GM21528 (cell line): Measurements from ENCODE around the gene LRP1B.

Experiments
- ATAC-seq: cut with Tn5 transposase; IDR thresholded peaks from one replicate; pipeline ENCODE4 v1.9.1; 2021; ENCODE audit warnings: mild to moderate bottlenecking, moderate library complexity; ENCODE audit not compliant: unreplicated experiment, low FRiP score

LRP1B gene

DNA sequence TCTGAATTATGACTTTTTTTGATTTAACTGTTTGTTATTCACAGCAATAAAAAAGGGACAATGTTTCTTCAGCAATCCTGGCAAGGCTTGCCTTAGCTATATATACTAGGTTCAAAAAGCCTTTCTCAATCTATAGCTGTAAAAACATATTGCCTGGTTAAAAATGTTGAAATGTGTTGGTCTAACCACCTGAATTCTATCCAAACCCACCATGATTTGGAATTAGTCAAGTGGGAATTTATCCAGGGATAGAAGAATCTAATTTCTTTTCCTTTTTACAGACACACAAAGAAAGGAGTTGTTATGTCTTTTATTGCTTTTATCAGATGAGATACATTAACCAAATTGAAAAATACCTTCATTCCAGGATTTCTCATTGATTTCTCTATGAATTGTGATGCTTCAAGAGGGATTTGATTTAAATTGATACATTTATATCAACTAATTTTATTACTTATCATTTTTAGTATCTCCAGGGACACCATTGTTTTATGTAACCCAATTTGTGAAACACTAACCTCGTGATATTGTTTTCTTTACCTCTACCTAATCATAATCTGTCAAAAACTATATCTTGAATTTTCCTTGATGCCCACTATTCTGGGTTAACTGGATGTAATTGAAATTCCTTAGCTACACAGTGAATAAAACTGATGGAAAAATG, 88.1 kb downstream of the LRP1B start:
- ATAC-seq = no peak

DNA sequence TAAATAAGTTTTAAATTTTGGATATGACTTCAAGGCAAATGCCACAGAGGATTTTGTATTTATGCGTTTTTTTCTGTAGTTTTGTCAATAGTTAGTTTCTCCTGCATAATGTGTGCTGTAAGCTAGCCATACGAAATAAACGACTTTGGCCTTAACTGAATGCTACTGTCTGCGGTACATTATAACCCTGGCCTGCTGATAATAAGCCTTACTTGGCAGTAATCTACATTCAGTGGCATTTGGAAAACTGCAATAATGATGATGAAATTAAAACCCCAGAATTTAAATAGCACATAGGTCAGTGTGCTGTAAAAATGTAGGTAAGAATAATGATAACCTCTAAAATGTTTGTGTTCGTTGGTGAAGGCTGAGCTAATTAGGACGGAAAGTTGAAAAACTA, 88.8 kb downstream of the LRP1B start:
- ATAC-seq = no peak

DNA sequence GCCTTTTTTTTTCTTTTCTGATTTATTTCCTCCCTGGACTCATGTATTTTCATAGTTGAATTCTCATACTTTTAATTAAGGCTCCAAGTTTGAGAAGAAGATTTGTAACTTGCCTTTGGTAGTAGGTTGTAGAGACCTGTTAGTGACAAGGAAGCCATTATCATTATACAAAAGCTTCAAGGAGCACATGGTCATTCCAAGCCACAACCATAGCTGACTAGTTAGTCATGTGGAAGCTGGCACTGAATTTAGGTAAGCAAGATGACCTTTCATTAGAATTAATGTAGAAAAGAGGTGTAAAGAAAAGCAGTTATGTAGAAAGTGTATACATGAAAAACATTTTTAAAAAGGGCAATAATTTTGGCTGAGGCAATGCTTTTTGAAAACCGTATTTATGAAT, 89.7 kb downstream of the LRP1B start:
- no peak for ATAC-seq

DNA sequence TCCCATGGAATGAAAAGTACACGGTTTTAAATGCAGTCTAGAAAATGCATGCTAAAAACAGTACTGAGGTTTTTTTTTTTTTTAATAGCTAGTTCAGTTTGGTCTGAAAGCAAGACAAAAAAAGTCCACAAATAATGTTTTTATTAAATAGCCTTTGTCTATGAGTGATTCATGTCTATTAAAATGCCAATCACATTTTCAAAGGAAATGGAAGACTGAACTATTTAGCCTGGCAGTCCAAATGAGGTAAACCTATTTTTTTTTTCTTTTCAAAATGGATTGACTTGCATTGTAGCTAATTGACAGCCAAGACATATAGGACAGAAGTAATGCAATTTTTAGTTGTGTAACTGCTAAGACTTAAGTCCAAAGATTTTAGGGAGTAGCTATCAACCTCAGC, 90.3 kb downstream of the LRP1B start:
- no peak for ATAC-seq

DNA sequence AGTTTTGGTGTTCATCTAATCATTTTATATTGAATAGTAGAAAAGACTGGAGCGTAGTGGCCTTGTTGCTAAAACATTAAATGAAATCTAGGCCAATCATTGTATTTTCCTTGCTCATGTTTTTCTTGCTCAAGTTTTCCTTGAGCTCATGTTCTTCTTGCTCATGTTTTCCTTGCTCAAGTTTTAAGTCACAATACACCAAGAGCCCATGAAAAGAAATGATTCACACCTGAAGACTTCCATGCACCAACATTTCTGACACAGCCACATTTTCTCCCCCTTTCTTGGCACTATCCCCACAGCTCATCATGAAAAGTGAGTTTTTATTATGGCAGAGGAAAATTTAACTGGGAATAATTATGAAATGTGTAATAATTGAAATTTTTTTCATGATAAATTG, 92.0 kb downstream of the LRP1B start:
- no peak for ATAC-seq

DNA sequence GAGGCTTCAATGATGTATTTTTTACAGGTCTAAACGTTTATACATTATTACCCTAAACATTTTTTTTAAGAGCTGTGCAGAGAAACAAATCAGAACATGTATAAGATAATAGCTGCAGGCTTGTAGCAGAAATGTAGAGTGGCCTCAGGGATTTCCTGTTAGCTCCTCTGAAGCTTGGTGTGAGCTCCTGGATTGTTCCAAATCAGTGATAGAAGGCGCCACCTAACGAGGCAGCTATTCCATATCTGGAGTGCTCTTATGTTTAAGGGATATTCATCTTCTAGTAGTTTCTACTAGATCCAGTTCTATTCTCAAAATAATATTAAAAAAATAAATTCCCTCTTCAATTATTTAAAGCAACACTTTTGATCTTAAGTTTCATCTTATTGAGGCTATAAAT, 93.1 kb downstream of the LRP1B start:
- ATAC-seq = no peak

DNA sequence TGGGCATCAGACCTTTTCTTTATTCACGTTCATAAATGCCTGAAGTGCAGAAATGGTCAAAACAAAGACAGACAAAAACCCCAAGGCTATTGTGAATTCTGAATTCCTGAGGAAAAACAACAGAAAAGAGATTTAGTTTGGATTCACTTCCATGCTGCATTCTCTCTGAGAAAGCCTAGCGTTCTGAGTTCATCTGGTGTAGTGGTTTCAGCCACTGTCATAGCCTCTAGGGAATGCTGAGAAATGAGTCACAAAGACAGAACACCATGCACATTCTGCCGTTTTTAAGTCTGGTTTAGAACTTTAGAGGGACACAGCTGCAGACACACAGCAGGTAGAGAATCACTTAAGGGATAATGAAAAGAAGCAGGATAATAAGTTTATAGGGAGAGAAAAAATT, 93.8 kb downstream of the LRP1B start:
- no peak for ATAC-seq

DNA sequence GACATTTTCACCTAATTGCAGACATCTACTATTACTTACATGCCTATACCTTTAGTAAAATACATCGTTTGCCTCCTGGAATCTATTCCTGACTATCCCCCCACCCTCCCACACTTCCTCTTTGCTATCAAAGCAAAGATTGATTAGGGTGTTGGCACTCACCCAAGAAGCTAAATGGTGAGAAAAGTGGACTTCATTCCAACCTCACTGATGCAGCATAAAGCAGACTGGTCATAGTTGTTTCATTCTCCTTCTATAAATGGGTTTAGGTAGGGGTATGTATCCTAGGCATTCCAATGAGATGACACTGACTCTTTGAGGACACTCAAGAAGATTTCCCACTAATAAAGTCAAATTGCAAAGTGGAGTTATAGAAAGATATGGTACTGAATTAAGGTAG, 97.4 kb downstream of the LRP1B start:
- no peak for ATAC-seq

DNA sequence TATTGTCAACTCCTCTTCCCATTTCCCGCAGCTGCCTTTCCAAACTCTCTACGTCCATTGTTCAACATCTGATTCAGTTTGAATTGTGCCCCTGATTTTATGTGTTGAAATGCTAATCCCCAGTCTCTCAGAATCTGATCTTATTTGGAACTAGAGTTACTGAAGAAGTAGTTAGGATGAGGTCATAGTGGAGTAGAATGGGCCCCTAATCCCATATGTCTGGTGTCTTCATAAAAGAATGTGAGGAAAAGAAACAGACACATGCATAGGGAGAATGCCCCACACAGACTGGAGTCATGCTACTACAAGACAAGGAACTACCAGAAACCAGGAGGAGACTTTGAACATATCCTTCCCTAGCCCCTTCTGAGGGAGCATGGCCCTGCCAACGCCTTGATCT, 99.2 kb downstream of the LRP1B start:
- ATAC-seq = no peak

DNA sequence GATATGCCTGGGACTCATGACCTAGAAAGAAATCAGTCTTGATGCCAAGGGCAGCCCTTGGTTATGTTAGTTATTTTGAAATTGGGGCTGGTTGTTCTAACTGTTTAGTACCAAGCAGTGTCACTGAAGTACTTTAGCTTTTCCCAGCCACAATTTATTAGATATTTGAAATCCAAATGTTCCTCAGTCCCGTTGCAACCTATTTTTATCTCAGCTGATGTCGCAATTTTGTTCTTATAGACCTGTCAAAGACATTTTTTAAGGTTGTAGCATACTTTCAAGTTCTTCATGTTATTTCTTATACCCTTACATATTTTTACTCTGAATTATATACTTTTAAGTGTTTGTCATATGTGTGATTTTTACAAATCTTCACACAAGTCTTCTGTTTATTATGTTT, 100.1 kb downstream of the LRP1B start:
- no peak for ATAC-seq

DNA sequence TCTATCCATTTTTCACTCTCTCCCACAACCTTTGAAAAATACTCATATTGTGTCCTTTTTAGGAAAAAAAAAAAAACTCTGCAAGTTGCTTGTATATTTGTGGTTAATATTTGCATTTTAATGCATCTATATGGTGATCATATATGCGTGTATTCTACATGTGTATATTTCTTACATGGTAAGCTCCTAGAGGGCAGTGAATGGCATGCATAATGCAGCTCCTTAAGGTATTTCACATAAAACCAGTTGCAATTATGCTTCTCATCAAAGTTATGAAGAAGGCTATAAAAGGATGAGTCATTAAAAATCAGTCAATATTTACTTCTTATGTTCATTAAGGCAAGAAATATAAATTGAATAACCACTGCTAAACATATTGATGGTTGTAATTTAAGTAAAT, 100.8 kb downstream of the LRP1B start:
- no peak for ATAC-seq

DNA sequence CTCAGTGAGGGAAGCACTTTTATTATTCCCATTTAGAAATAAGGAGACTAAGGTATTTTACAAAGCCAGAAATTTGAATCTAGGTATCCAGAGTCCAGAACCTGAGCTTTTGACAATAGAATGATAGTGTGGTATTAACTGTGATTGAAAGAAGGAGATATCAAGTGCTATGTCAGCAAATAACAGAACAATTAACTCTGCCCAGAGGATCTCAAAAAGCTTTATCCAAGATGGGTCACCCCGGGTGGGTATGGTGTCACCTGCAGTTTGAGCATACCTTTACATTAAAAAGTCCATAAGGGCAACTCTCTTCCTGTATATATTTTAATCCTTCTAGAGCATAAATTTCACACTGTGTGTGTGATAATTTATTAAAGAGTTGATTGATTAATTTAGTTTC, 105.4 kb downstream of the LRP1B start:
- ATAC-seq = no peak

DNA sequence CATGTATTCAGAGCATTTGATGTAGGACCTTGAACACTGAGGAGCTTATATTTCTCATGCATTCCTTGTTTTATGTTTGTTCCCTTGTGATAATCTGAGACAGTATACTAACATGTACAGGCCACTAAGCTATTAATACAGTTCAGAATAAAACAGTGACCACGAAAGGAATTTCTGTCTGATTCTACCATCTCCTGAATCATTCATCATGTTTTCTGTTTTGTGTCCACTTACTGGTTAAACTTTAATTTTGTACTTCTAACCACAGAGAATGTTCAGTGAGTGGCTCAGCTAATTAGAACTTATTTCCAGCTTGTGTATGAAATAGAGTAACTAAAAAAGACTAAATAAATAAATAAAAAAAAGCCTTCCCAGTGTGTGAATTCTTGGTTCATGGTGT, 110.4 kb downstream of the LRP1B start:
- ATAC-seq = no peak

DNA sequence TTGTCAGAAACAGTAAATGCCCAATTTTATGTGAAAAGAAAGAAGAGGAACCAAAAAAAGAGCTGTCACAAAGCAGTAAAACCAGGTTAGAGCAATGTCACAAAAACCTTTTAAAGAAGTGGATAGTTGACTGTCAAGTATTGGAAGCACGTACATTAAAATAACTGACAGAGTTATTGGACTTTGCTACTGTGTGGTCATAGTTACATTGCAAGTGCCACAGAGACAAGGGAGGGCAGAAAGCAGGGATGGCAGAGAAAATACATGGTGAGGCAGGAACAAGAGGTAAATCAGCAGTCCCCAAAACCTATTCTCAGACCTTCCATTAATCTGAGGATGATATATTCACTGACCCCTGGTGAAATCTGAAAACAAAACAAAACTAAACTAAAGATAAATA, 116.3 kb downstream of the LRP1B start:
- ATAC-seq = no peak

DNA sequence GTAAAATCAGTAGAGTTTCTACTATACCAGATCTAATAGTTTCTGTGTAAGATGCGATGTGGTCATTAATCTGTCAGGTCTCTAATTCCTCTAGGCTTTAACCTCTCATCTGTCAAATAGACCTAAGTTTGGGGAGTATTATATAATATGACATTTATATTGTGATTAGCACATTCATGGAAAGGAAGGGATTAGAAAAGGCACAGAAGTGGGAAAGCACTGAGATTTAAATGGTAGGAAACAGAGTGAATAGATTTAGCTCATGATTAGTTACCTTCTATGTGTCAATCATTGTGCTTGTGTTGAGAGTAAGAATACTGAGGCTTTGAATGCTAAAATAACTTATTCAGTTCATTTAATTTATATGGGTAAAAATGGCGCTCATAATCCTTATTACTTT, 118.0 kb downstream of the LRP1B start:
- ATAC-seq = no peak

DNA sequence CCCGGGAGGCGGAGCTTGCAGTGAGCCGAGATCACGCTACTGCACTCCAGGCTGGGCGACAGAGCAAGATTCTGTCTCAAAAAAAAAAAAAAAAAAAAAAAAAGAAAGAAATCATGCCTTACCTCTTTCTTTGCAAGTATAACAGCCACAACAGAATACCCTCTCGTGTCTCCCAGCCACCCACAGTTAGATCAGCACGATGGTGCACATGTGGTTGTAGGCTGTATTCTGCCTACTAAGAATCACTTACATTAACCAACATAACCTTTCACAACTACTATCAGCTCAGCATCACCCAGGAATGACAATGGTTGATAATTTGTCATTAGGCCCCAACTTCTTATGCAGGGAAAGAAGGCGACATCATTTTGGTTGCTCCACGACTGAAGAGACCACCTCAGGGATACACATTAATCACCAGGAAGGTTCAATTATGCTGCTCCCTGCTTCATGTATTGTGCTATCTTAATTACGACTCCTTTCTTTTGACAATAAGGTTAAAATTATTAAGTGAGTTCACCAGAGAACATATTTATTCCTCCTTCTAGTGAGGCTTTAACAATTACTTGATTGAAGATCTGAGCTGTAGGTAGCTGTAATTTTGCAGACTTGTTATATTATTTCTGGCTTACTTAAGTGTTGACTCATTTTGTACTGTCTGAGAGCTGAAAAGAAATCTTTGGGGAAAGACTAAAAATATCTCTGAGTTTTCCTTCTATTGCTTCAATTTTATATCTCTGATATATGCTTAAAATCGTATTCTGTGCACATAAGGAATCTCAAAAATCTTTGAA, 120.1 kb downstream of the LRP1B start:
- no peak for ATAC-seq

DNA sequence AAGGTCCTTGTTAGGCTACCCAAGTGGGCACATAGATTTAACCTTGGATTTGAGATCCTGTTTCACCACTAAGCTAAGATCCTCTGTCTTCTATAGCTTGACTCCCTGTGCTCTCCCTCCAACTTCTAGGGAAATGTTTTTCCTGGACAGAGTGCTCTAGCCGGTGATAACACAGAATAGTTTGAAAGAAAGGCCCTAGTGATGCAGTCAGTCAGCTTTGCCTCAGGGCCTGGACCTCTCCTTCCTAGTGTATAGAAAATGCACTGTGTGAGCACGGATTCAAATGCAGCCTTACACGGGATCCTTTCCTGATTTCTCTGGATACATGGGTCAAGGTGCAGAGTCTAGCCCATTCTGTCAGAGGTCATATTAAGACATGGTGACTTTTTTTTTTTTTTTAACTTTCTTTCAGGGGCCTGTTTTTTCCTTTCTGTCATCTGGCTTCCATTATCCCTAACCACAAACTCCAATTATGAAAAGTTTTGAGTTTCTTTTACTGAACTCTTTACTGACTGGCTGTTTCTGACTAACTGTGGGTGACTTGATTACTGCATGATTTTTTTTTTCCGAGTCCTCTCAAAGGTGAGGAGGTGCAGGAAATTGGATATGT, 122.6 kb downstream of the LRP1B start:
- ATAC-seq = no peak

DNA sequence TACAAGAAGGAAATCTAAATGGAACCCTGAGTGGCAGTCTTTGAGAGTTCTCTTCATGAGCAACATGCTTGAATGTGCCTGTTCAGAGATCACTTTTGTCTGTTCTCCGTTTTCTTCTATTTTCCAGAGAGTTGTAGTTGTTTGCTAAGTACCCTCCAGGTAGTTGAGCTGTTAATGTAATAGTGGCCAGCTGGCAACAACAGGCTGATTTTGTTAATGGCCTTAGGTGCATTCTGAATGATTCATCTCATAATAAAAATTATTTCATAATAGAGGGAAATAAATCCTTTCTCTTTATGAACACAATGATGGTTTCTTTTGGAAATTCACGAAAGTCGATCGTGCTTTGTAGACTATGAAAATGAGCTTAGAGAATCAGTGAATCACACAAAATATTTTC, 136.8 kb downstream of the LRP1B start:
- ATAC-seq = no peak

DNA sequence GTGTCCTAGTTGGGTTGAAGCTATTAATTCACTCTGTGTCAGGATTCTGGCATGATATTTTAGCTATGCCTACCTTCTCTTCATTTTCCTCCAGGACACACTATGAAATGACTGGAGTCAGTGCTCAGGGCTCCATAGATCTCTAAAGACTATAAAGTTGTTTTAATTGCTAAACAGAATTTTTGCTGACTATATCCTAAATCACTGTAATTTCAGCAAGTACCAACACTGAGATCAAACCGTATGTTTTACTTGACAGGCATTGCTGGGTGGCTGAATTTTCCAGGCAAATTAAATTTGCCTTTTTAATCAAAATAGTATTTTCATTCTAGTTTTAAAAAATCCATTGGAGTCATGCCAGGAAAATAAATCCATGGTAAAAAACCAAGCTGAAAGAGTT, 138.1 kb downstream of the LRP1B start:
- ATAC-seq = no peak

DNA sequence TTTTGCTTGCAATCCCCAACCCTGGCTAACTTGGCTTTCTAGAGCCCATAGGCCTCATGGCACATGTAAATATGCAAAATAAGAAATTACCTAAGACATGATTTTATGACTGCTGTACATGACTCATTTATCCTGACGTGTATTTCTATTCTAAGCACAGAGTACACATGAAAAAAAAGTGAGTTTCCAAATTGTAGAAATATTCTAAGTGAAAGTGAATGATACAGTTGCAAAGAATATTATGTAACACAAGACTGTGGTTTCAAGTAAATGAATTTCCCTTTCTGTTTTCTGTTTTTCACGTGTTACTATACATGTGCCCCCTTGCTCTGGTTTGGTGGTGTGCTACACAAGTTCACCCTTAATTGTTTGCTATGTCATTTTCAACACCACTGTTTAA, 162.4 kb downstream of the LRP1B start:
- no peak for ATAC-seq

DNA sequence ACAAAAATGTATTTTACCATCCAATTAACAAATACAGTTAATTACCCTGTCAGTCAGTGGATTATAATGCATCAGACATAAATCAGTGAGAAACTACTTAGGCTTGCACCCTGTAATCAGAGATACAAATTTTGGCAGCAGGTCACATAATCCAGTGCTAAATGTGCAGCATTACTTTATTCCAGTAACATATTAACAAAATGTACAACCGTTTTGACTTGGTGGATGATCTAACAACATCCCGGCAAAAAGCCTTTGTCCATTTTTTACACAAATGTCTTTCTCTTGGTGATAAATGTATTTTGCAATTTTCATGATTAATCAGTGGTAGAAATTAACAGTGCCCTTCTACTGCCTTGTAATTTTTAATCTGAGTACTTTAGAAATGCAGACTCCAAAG, 162.8 kb downstream of the LRP1B start:
- ATAC-seq = no peak

DNA sequence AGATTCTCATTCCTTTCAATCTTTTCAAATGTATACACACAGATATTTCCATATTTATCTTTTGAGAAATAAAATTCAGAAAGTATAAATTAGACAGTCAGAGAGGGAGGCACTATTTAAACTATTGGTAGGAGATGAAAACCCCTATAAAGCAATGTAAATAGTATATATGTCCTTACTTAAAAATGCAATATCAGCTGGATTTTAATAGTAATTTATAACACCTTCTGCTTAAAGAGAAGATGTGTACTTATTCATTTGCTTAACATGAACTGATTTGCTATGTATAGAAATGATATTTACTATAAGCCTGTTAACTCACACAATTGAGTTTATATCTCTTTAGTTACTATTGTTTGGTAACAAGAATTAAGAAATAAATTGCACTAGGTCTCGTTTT, 163.3 kb downstream of the LRP1B start:
- ATAC-seq = no peak
